Osteoblast (primary cell): ENCODE measurements around the gene PTCD3. TPM values are rescaled to one million over a fixed set of nuclear protein-coding genes. Genes with fewer than 3 reads are reported as not detected.

ENCODE experiments used
- DNase-seq: peaks from one replicate; pipeline ENCODE4 v3.0.0; 2011; ENCODE audit warnings: low spot score, mixed read lengths; ENCODE audit not compliant: insufficient read length; ENCODE audit errors: missing footprints
- H2AFZ ChIP-seq: 2 replicates; pipeline ENCODE4 v1.6.0; 2011; ENCODE audit warnings: mild to moderate bottlenecking, low read length
- H3K27ac ChIP-seq: 2 replicates; pipeline ENCODE4 v1.5.1; 2011; ENCODE audit warnings: mild to moderate bottlenecking, low read depth, low read length, moderate library complexity
- H3K27me3 ChIP-seq: 2 replicates; pipeline ENCODE4 v1.6.0; 2012; ENCODE audit warnings: mild to moderate bottlenecking, control low read depth, inconsistent platforms, low read length, moderate library complexity; ENCODE audit not compliant: insufficient read depth
- H3K36me3 ChIP-seq: 2 replicates; pipeline ENCODE4 v1.5.1; 2011; ENCODE audit warnings: mild to moderate bottlenecking, low read length, control low read depth, moderate library complexity; ENCODE audit not compliant: insufficient read depth
- H3K4me1 ChIP-seq: 2 replicates; pipeline ENCODE4 v1.5.1; 2011; ENCODE audit warnings: mild to moderate bottlenecking, low read length, control low read depth, moderate library complexity; ENCODE audit not compliant: insufficient read depth
- H3K4me2 ChIP-seq: 2 replicates; pipeline ENCODE4 v1.6.0; 2011; ENCODE audit warnings: mild to moderate bottlenecking, low read length; ENCODE audit not compliant: insufficient read depth
- H3K4me3 ChIP-seq: fragments of 200-600 bp; sonication (generic); 3 replicates; pipeline ENCODE4 v1.5.1; 2012; ENCODE audit warnings: mild to moderate bottlenecking, low read length, inconsistent platforms; ENCODE audit not compliant: insufficient read depth
- H3K79me2 ChIP-seq: 2 replicates; pipeline ENCODE4 v1.6.0; 2012; ENCODE audit warnings: mild to moderate bottlenecking, low read length, control low read depth, inconsistent platforms; ENCODE audit not compliant: insufficient read depth
- H3K9me3 ChIP-seq: 2 replicates; pipeline ENCODE4 v1.5.1; 2011; ENCODE audit warnings: low read depth, low read length, control low read depth
- H4K20me1 ChIP-seq: 2 replicates; pipeline ENCODE4 v1.6.0; 2012; ENCODE audit warnings: mild to moderate bottlenecking, low read length, control low read depth; ENCODE audit not compliant: insufficient read depth
- CTCF ChIP-seq: IDR thresholded peaks from 2 replicates; pipeline ENCODE4 v1.5.1; 2011; ENCODE audit warnings: mild to moderate bottlenecking, low read depth, low read length, moderate library complexity; ENCODE audit errors: extremely low read depth
- total RNA-seq: library from RNA; depleted of rRNA; stranded (reverse); fragments of >200 nt; gene quantifications from 2 replicates; pipeline ENCODE4 v1.2.3, GENCODE V29; 2012

Gene PTCD3
- total RNA-seq, 1 donor = 55.0 TPM

GRCh38 chr2:86143926-86144685 is 38.1 kb downstream of the PTCD3 start:
- Histone ChIP-seq H3K36me3 (peaks cover 89% of the 10 kb centered on the region), H2AFZ (no peak overlapping the region), H3K4me3 (no peak overlapping the region), H3K4me1 (no peaks in the 10 kb centered on the region), H3K4me2 (no peak overlapping the region), H4K20me1 (peaks cover 2% of the 10 kb centered on the region), H3K27me3 (no peaks in the 10 kb centered on the region), H3K79me2 (no peaks in the 10 kb centered on the region), H3K27ac (no peak overlapping the region), H3K9me3 (no peaks in the 10 kb centered on the region)
- no peak for TF ChIP-seq CTCF
- DNase-seq = no peak

- no peaks in the 10 kb centered on the region for H3K27me3 ChIP-seq
- no peak overlapping the region for H2AFZ ChIP-seq
- H3K36me3 ChIP-seq = peaks cover 76% of the 10 kb centered on the region
- H3K4me1 ChIP-seq = no peaks in the 10 kb centered on the region
- DNase-seq = no peak
- no peak overlapping the region for H3K27ac ChIP-seq
- no peaks in the 10 kb centered on the region for H3K79me2 ChIP-seq
- H4K20me1 ChIP-seq = no peaks in the 10 kb centered on the region
- H3K4me2 ChIP-seq = no peak overlapping the region
- TF ChIP-seq CTCF = no peak
- H3K4me3 ChIP-seq = no peak overlapping the region
- H3K9me3 ChIP-seq = no peaks in the 10 kb centered on the region
Observed at GRCh38 chr2:86147793-86148192, 41.8 kb downstream of the PTCD3 start.

GRCh38 chr2:86150502-86150901 is 44.5 kb downstream of the PTCD3 start:
- no peak overlapping the region for H3K4me3 ChIP-seq
- H3K4me2 ChIP-seq = no peak overlapping the region
- H4K20me1 ChIP-seq = no peaks in the 10 kb centered on the region
- peaks cover 58% of the 10 kb centered on the region for H3K36me3 ChIP-seq
- no peak for TF ChIP-seq CTCF
- no peak overlapping the region for H3K27ac ChIP-seq
- no peak for DNase-seq
- no peaks in the 10 kb centered on the region for H3K4me1 ChIP-seq
- H3K9me3 ChIP-seq = no peaks in the 10 kb centered on the region
- no peak overlapping the region for H2AFZ ChIP-seq
- H3K27me3 ChIP-seq = no peaks in the 10 kb centered on the region
- H3K79me2 ChIP-seq = no peaks in the 10 kb centered on the region

GRCh38 chr2:86157009-86157556 is 51.0 kb downstream of the PTCD3 start:
- Histone ChIP-seq H2AFZ (no peak overlapping the region), H3K4me1 (no peaks in the 10 kb centered on the region), H3K79me2 (no peaks in the 10 kb centered on the region), H3K9me3 (no peaks in the 10 kb centered on the region), H3K27me3 (no peaks in the 10 kb centered on the region), H4K20me1 (no peaks in the 10 kb centered on the region), H3K27ac (no peak overlapping the region), H3K4me3 (no peak overlapping the region), H3K36me3 (peaks cover 53% of the 10 kb centered on the region), H3K4me2 (no peak overlapping the region)
- DNase-seq = no peak
- TF ChIP-seq CTCF = no peak
